Body of pancreas (tissue), 4 donors: ENCODE data around the gene NR1H2. TPM values are rescaled to one million over a fixed set of nuclear protein-coding genes. Genes with fewer than 3 reads are reported as not detected.

Experiments used
- ATAC-seq: fragments of 150-250 bp; one replicate; pipeline ENCODE4 v1.9.1; 2016
- DNase-seq, 4 donors: peaks; one replicate each; pipeline ENCODE4 v3.0.0-alpha.2; 2019
- H3K27ac ChIP-seq, 4 donors: fragments of 200-600 bp; sonication (generic); 1 replicate in 3 of 4; 2 replicates in 1 of 4; pipeline versions ENCODE4 v1.5.1 to v1.6.1; 2016 to 2019; ENCODE audit warnings: mild to moderate bottlenecking in 1 of 4, mixed read lengths in 1 of 4, moderate library complexity in 1 of 4
- H3K27me3 ChIP-seq, 2 donors: fragments of 200-600 bp; sonication (generic); one replicate each; pipeline ENCODE4 v1.6.0; 2016; ENCODE audit warnings: mild to moderate bottlenecking in 1 of 2
- H3K36me3 ChIP-seq, 2 donors: fragments of 200-600 bp; sonication (generic); replicated peaks in 1 of 2; 2 replicates each; pipeline ENCODE4 v1.5.1; 2016; ENCODE audit warnings: low read depth in 2 of 2; ENCODE audit not compliant: insufficient read depth in 1 of 2
- H3K4me1 ChIP-seq: fragments of 200-600 bp; sonication (generic); one replicate; pipeline ENCODE4 v1.6.0; 2016
- H3K4me3 ChIP-seq, 2 donors: fragments of 200-600 bp; sonication (generic); 1 replicate in 1 of 2; 2 replicates in 1 of 2; pipeline ENCODE4 v1.5.1; 2016 to 2019
- H3K9me3 ChIP-seq, 3 donors: fragments of 200-600 bp; sonication (generic); 1 replicate in 2 of 3; 2 replicates in 1 of 3; pipeline ENCODE4 v1.5.1; 2016
- CTCF ChIP-seq, 7 experiments: fragments of 450-650 bp in 4 of 7; fragments of 200-600 bp in 3 of 7; sonication (generic) in 3 of 7; IDR thresholded peaks; one replicate each; pipeline ENCODE4 v1.5.1; 2016 to 2019; ENCODE audit warnings: antibody characterized with exemption in 7 of 7
- POLR2A ChIP-seq, 3 donors: fragments of 450-650 bp; IDR thresholded peaks; one replicate each; pipeline ENCODE4 v1.6.1; 2016; ENCODE audit warnings: antibody characterized with exemption in 3 of 3, mild to moderate bottlenecking in 2 of 3
- WGBS, 2 donors: methylation state at CpG; one replicate each; pipeline ENCODE4 v1.1.5; 2017; 5-methylcytosine and 5-hydroxymethylcytosine counted together
- intact Hi-C: fragments of 100-400 bp; cut with DNase I; formaldehyde crosslinking; loops from one replicate; pipeline ENCODE4 v1.15.1; 2023
- total RNA-seq, 2 donors: library from RNA; depleted of rRNA; stranded (reverse); fragments of >200 nt; gene quantifications; one replicate each; pipeline ENCODE4 v1.1.0, GENCODE V29; 2016

NR1H2 gene
- total RNA-seq, 2 donors from 2014 or later, result 43.2 to 50.1 TPM

DNA sequence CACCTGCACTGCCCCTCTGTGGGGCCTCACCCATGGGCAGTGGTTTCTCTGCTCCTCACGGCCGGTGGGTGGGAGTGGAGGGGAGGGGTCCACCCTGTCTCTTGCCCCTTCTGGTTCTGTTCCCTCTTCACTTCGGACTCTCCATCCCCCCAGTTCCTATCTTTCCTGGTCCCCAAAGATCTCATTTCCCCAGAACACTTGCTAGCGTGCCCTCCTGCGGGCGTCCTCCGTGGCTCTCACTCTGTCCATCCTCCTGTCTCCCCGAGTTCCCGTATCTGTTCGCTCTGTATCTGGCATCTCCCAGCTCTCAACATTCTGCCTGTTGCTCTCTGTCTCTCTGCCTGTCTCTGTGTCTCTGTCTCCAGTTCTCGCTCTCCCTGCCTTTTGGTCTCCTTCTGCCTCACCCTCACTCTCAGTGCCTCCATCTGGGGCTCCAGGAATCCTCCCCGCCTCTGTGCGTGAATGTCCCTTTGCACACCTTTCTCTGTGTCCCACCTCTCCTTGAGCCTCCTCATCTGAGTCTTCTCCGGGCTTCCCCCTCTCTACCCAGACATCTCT lies 42.8 kb downstream of the NR1H2 start:
- 21 to 22% methylated on average over 14 of the region's 14 CpGs for WGBS, 2 donors
- Histone ChIP-seq H3K27me3 (no peaks in the 10 kb centered on the region), H3K4me1 (peaks cover 24% of the 10 kb centered on the region), H3K36me3 (no peaks in the 10 kb centered on the region), H3K9me3 (no peaks in the 10 kb centered on the region), H3K27ac (no peak overlapping the region), H3K4me3 (no peak overlapping the region)
- TF ChIP-seq POLR2A (IDR thresholded peaks at IDR 0.05) (no peak), CTCF (IDR thresholded peaks at IDR 0.05) (no peak)
- intact Hi-C loops, result no loop called here
- ATAC-seq (no peak), DNase-seq (no peak)

GRCh38 chr19:50419580-50420035 lies 43.4 kb downstream of the NR1H2 start:
- Histone ChIP-seq H3K27me3 (no peaks in the 10 kb centered on the region), H3K27ac (no peak overlapping the region), H3K36me3 (no peaks in the 10 kb centered on the region), H3K9me3 (no peaks in the 10 kb centered on the region), H3K4me3 (no peak overlapping the region), H3K4me1 (peaks cover 24% of the 10 kb centered on the region)
- no peak for ATAC-seq
- no peak for DNase-seq
- intact Hi-C loops, result no loop called here
- TF ChIP-seq POLR2A (IDR thresholded peaks at IDR 0.05), result no peak
- TF ChIP-seq CTCF (IDR thresholded peaks at IDR 0.05), result no peak
- 20 to 26% methylated on average over 5 to 8 of the region's 8 CpGs for WGBS, 2 donors

- intact Hi-C loops, result no loop called here
- no peaks in the 10 kb centered on the region for H3K9me3 ChIP-seq
- TF ChIP-seq POLR2A (IDR thresholded peaks at IDR 0.05) (no peak), CTCF (IDR thresholded peaks at IDR 0.05) (no peak)
- peaks cover 24% of the 10 kb centered on the region for H3K4me1 ChIP-seq
- no peaks in the 10 kb centered on the region for H3K27me3 ChIP-seq
- H3K36me3 ChIP-seq, result no peaks in the 10 kb centered on the region
- H3K27ac ChIP-seq, result no peak overlapping the region
- 32 to 39% methylated on average over 3 of the region's 3 CpGs for WGBS, 2 donors
- H3K4me3 ChIP-seq, result no peak overlapping the region
- ATAC-seq, result no peak
- DNase-seq, result no peak
Observed at GRCh38 chr19:50420127-50420526, 43.9 kb downstream of the NR1H2 start.

DNA sequence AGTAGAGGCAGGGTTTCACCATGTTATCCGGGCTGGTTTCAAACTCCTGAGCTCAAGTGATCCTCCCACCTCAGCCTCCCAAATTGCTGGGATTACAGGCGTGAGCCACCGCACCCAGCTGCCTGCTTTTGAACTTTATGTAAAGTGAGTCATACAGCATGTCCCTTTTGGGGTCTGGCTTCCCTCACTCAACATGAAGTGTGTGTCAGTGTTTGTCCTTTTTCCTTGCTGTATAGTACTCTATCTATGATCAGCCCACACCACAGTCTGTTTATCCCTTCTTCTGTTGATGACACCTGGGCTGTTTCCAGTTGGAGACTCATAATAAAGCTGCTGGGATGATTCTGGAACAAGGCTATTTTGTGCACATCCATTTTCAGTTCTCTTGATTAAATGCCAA lies 44.6 kb downstream of the NR1H2 start:
- no peaks in the 10 kb centered on the region for H3K36me3 ChIP-seq
- DNase-seq (no peak), ATAC-seq (no peak)
- no peaks in the 10 kb centered on the region for H3K9me3 ChIP-seq
- H3K27me3 ChIP-seq, result no peaks in the 10 kb centered on the region
- 62 to 71% methylated on average over 3 of the region's 3 CpGs for WGBS, 2 donors
- H3K4me3 ChIP-seq, result no peak overlapping the region
- H3K4me1 ChIP-seq, result peaks cover 24% of the 10 kb centered on the region
- H3K27ac ChIP-seq, result no peak overlapping the region
- intact Hi-C loops, result no loop called here
- TF ChIP-seq CTCF (IDR thresholded peaks at IDR 0.05), result no peak
